Measurements from ENCODE around the gene GSS.

Gene GSS

GRCh38 chr20:34954904-34955230 is 739 bp downstream of the GSS start:
- peak; percentile 17 for DNase-seq (ENCODE audit: low read depth)
- peak overlapping the region; percentile 86 for H3K4me3 ChIP-seq (ENCODE audit: low read length)
- TF ChIP-seq, protein P1, sequence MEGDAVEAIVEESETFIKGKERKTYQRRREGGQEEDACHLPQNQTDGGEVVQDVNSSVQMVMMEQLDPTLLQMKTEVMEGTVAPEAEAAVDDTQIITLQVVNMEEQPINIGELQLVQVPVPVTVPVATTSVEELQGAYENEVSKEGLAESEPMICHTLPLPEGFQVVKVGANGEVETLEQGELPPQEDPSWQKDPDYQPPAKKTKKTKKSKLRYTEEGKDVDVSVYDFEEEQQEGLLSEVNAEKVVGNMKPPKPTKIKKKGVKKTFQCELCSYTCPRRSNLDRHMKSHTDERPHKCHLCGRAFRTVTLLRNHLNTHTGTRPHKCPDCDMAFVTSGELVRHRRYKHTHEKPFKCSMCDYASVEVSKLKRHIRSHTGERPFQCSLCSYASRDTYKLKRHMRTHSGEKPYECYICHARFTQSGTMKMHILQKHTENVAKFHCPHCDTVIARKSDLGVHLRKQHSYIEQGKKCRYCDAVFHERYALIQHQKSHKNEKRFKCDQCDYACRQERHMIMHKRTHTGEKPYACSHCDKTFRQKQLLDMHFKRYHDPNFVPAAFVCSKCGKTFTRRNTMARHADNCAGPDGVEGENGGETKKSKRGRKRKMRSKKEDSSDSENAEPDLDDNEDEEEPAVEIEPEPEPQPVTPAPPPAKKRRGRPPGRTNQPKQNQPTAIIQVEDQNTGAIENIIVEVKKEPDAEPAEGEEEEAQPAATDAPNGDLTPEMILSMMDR (IDR thresholded peaks at IDR 0.05; ENCODE audit: insufficient read depth, low read depth, low read length, missing control alignments): no peak

GRCh38 chr20:34953960-34954359 is 1.6 kb downstream of the GSS start:
- no peak for DNase-seq (ENCODE audit: low read depth)
- TF ChIP-seq, protein P1 (IDR thresholded peaks at IDR 0.05; ENCODE audit: insufficient read depth, low read depth, low read length, missing control alignments): no peak
- H3K4me3 ChIP-seq (ENCODE audit: low read length): no peak overlapping the region

DNA sequence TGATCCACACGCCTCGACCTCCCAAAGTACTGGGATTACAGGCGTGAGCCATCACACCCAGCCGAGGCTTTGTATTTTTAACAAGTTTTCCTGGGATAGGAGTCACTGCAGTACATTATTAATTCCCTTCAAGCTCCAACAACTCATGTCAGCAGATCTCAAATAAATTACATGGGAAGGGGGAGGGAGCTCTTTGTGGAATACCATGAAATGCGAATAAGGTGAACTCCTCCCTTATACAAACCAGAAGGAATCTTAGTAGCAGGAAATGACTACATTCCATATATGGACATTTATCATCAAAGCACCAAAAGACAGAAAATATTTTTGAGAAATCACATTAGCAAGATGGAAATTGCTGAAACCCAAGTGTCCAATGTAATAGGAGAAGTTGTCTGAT is 2.9 kb downstream of the GSS start:
- DNase-seq (ENCODE audit: low read depth): no peak
- TF ChIP-seq, protein P1 (IDR thresholded peaks at IDR 0.05; ENCODE audit: insufficient read depth, low read depth, low read length, missing control alignments): no peak
- H3K4me3 ChIP-seq (ENCODE audit: low read length): no peak overlapping the region

DNA sequence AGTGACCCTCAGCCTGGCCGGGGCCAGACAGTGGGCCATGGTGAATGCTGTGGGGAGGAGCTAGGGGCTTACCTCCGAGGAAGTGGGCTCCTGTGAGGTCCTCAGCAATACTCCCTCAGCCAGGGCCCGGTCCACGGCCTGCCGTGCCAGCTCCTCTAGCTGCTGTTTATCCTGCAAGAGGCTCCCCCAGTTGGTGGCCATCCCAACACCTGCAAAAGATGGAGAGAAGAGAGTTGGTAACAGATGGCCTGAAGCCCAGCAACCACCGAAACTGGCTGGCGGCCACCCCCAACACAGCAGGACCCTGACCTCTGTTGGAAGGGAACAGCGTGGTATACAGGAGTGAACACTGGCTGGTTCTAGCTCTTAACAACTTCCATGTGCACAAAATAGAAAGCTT is 4.0 kb downstream of the GSS start:
- H3K4me3 ChIP-seq (ENCODE audit: low read length): no peak overlapping the region
- TF ChIP-seq, protein P1 (IDR thresholded peaks at IDR 0.05; ENCODE audit: insufficient read depth, low read depth, low read length, missing control alignments): no peak
- no peak for DNase-seq (ENCODE audit: low read depth)

DNA sequence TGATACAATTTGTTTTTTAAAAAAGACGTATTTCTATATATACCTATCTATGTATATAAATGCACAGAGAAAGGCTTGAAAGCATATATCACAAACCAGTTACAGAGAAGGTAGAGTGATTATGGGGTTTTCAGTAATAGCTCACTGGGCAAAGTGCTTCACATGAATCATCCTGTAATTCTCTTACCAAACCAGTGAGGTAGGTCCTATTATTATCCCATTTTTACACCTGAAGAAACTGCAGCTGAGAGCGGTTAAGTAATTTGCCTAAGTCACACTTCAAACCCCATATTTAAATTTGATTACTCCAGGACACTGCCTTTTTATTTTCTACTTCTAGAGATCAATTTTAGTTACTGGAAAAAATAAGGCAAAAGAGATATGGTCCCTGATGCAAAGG is 4.4 kb downstream of the GSS start:
- no peak overlapping the region for H3K4me3 ChIP-seq (ENCODE audit: low read length)
- DNase-seq (ENCODE audit: low read depth): peak; percentile 85
- TF ChIP-seq, protein P1 (IDR thresholded peaks at IDR 0.05; ENCODE audit: insufficient read depth, low read depth, low read length, missing control alignments): no peak

DNA sequence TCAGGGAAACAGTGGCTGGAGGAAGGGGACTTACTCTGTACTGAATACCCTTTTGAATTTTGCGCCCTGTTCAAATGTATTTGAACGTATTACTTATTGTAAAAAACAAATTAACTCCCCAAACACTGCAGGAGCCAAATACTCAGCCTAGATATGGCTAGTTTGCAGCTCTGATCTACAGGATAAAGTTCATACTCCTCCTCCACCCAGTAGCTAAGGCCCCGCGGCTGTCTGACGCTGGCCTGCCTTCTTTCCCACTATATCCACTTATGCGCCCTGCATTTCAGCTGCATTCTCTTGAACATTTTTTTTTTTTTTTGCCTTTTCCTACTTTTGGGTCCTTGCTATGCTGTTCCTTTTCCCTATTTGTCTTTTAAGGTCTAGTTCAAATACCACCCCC is 6.5 kb downstream of the GSS start:
- TF ChIP-seq, protein P1 (IDR thresholded peaks at IDR 0.05; ENCODE audit: insufficient read depth, low read depth, low read length, missing control alignments): no peak
- H3K4me3 ChIP-seq (ENCODE audit: low read length): no peak overlapping the region
- no peak for DNase-seq (ENCODE audit: low read depth)

- DNase-seq (ENCODE audit: low read depth): peak; percentile 91
- TF ChIP-seq, protein P1 (IDR thresholded peaks at IDR 0.05; ENCODE audit: insufficient read depth, low read depth, low read length, missing control alignments): no peak
These were observed 7.6 kb downstream of the GSS start for GRCh38 chr20:34948030-34948429.

More at GRCh38 chr20:34948030-34948429, 7.6 kb downstream of the GSS start:
- H3K4me3 ChIP-seq (ENCODE audit: low read length): no peak overlapping the region

Measured in epithelial cell of esophagus (primary cell).